ENCODE measurements around the gene IL19.

DNA sequence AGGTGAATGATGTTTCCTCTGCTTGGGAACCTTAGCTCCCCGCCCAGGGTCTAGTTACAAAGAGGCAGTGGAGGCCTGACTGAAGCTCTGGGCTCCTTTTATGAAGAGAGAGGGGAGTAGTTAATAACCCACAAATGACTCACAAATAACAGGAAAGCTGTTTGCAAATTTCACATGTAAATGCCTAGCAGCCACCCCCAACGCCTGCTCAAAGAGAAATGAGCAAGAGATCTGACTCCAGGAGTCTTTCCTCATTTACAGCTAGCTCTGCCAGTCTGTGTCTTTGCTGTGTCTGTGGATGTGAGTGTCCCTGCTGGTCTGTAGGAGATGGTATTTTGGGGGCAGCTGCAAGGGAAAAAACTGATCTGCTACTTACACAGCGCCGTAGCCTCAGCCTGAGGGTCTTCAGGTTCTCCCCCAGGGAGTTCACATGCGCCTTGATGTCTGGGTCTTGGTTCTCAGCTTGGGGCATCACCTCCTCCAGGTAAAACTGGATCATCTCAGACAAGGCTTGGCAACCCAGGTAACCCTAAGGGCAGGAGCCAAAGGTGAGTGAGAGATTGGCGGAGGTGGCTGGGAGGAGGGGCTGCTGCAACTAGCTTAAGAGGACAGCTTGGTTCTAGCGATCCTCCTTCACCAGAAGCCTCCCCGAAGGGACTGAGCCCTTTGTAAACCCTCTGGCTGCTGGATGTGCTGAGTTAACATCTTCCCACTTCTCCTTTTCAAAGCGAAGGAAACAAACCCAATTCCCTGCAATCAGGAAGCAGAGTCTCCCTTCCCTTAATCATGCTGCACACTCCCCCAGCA is at the start of gene IL19:
- TF ChIP-seq, protein P1, sequence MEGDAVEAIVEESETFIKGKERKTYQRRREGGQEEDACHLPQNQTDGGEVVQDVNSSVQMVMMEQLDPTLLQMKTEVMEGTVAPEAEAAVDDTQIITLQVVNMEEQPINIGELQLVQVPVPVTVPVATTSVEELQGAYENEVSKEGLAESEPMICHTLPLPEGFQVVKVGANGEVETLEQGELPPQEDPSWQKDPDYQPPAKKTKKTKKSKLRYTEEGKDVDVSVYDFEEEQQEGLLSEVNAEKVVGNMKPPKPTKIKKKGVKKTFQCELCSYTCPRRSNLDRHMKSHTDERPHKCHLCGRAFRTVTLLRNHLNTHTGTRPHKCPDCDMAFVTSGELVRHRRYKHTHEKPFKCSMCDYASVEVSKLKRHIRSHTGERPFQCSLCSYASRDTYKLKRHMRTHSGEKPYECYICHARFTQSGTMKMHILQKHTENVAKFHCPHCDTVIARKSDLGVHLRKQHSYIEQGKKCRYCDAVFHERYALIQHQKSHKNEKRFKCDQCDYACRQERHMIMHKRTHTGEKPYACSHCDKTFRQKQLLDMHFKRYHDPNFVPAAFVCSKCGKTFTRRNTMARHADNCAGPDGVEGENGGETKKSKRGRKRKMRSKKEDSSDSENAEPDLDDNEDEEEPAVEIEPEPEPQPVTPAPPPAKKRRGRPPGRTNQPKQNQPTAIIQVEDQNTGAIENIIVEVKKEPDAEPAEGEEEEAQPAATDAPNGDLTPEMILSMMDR (IDR thresholded peaks at IDR 0.05; ENCODE audit: low read depth, low read length): no peak
- no peak for TF ChIP-seq EZH2phosphoT487 (IDR thresholded peaks at IDR 0.05; ENCODE audit: low read depth)
